Measurements from ENCODE around the gene MX1.

- TF ChIP-seq POLR2A (IDR thresholded peaks at IDR 0.05; ENCODE audit: borderline replicate concordance, extremely low read depth, insufficient read depth, insufficient read length) (no peak), CTCF (IDR thresholded peaks at IDR 0.05 in 2 of 3, conservative IDR thresholded peaks at IDR 0.05 in 1 of 3; ENCODE audit: borderline replicate concordance in 1 of 3, insufficient read depth in 1 of 3, low read depth in 2 of 3, low read length in 2 of 3) (no peak)
These were observed 19.4 kb downstream of the MX1 start for GRCh38 chr21:41445465-41445862.
